HK-2 (cell line): ENCODE results near the gene PLXNB1.
"Not testable (repeated sequence)": the region's sequence is repeated elsewhere in the genome, so short reads cannot be mapped to it uniquely, and the experiment has no call there.

ENCODE experiments used
- DNase-seq: peaks from one replicate; pipeline ENCODE4 v3.0.0-alpha.2; 2018; ENCODE audit not compliant: unreplicated experiment

The PLXNB1 gene

DNA sequence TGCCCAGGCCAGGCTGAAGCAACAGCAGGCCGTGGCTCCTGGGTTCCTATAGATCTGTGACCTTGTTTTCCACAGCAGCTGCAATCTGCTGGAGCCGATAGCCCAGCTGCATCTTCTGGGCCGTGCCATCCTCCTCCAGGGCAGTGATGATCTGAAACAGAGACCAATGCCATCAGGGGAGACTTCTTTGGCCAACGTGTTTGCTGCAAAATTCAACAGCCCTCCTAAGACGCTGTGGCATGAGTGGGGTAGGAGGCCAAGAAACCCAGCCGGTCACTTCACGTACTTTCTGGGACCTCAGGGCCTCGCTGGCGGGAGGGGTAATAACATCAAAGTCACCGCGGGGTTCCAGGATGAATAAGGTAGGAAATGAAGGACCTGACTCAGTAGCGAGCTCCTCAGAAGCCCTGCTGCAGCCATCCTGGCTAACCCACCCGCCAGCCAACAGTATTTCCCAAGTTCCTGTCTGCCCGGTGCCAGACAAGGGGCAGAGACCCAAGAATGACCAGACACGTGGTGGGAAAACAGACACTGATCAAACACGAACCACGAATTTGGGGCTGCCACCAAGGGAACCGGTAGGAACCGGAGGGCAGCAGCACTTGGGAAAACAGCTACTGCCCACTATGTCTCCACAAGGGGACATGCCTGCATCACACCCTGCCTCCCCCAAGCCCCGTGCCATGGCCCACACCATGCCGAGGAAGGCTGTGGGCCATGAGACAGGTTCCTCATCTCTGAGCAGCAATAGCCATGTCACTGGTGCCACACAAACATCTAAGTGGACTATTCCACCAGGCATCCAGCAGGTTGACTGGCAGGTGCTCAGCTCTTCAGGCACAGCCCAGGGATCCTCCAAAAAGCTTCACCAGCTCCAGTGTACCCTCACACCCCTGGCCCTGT, 25.2 kb downstream of the PLXNB1 start:
- DNase-seq = no peak

DNA sequence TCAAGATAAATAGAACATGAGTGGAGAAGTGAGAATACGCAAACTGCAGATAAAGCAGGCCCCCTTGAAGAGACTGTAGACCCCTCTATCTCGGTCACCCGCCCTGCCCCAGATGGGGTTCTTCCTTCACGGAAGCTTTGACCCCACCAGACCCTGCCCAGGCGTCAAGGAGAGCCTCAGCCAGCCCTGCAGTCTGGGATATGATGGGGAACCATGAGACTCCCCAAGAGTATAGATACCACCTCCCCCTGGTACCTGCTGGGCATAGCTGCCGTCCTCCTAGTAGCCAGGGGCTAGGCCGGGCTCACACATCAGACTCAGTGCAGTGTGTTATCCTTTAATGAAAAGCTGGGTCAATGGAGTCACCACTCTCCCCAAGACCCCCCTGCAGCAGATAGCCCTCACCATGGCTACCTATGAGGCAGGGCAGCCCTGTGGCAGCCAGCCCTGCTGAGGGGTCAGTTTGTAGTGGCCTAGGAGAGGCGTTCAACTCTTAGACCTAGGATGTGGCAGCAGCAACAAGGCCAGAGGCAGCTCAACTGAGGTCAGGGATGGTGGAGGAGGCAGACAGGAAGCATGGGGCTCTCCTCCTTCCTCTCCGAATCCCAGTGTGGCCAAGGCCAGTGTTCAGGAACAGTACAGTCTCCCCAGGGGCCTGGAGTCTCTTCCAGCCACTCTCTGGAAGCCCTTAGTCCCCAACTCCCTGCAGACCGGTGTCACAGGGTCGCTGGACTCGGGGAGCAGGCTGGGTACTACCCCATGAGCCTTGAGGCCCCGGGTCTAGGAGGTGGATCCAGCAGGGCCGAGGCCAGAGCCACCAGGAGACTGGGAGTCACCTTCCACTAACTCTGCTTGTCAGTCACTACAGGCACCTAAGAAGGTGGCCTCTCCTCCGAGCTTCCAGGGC, 26.1 kb downstream of the PLXNB1 start:
- no peak for DNase-seq

DNA sequence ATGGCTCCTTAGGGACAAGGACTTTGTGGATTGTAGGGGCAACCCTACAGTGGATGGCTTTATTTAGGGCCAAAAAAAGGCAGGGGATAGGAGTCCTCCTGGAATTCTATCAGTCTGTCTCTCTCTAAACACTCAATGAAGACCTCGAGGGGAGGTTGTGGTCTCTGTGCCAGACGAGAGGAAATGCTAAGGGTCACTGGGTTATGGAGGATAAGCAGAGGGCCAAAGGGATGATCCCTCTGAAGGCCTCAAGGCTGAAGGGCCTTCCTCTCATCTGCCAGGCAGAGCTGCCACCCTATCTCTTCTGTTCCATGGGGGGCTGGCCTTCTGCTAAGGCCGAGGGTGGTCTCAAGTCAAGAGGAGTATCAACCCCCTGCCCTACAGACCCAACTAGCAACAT, 27.0 kb downstream of the PLXNB1 start:
- no peak for DNase-seq

DNA sequence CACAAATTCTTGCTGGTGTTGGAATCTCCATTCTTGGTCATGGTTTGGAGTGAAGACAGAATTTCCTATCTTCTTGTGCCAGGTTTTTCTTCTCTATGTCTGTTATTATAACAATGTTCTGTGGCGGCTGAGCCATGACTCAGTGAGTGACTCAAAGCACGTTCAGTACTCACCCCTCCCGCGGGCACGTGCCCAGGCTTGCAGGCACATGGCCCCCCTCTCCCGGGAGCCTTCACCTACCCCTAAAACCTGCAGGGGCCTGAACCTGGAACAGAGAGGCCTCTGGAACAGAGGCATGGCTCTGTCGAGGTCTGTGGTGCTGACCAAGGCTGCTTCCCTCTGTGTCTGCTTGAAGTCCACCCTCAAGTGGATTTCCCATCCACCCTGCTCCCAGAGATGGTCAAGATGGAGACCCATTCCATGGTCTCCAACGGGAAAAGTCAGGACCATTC, 27.6 kb downstream of the PLXNB1 start:
- DNase-seq = peak; percentile 42

DNA sequence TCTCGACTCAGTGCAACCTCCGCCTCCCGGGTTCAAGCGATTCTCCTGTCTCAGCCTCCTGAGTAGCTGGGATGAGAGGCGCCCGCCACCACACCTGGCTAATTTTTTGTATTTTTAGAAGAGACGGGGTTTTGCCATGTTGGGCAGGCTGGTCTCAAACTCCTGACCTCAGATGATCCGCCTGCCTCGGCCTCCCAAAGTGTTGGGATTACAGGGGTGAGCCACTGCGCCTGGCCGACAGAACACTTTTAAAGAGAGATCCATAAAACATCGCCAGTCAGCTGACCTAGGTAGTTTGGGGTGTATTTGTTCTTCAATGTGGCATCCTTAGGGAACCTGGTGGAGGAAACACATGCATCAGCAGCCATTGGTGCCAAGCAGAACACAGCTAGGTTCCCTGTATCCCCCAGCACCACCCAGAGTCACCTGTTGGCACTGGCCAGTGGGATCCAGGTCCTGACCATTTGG, 28.4 kb downstream of the PLXNB1 start:
- DNase-seq = not testable (repeated sequence)

DNA sequence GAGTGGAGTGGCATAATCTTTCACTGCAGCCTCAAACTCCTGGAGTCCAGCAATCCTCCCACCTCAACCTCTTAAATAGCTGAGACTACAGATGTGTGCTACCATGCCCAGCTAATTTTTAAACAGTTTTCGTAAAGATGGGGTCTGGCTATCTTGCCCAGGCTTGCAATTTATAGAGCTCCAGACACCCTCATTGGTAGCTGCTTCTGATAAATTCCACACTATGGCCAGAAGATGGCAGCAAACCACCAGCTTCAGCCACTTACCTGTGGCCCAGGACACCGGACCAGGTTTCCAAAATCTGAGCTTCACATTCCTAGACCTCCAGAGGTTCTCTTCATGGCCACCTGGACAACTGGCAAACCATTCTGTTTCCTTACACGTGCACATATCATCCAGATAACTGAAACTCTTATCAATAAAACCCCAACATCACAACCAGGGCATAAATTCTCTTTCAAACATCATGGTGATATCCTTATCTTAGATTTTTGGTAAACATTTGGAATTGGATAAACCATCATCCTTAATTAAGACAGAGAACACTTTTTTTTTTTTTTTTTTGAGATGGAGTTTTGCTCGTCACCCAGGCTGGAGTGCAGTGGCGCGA, 29.0 kb downstream of the PLXNB1 start:
- peak; percentile 44 for DNase-seq

DNA sequence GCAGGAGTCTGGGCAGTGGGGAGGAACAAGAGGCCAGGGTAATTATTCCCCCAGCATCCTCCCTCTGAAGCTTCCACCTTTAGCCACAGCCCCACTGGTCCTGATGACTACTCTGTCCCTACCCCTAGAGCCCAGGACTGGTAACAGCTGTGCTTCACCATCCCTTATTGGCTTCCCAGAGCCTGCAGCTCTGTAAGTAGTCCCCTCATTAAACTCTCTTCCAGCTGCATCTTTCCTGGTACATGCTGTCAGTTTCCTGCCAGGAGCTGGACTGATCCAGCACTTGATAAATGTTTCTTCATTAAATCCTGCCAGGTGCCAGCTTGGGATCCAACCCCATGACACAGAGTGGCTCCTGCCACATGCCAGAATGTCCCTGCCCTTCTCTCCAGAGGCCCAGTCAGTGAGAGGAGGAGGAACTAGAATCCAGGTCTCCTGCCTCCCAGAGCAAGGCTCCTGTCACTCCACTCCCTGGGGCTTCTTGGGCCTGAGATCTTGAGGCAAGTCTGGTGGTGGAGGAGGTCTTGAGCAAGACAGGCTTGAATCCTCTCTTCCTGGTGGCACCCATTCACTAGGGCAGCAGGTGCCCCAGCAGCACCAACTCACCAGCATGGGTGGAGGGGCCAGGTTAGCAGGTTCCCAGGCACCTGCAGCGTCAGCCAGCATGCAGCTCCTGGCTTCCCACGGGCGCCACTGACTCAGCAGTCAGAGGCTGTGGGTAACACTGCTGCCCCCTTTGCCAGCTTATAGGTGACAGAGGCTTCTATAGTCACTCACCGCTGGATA, 30.3 kb downstream of the PLXNB1 start:
- no peak for DNase-seq

DNA sequence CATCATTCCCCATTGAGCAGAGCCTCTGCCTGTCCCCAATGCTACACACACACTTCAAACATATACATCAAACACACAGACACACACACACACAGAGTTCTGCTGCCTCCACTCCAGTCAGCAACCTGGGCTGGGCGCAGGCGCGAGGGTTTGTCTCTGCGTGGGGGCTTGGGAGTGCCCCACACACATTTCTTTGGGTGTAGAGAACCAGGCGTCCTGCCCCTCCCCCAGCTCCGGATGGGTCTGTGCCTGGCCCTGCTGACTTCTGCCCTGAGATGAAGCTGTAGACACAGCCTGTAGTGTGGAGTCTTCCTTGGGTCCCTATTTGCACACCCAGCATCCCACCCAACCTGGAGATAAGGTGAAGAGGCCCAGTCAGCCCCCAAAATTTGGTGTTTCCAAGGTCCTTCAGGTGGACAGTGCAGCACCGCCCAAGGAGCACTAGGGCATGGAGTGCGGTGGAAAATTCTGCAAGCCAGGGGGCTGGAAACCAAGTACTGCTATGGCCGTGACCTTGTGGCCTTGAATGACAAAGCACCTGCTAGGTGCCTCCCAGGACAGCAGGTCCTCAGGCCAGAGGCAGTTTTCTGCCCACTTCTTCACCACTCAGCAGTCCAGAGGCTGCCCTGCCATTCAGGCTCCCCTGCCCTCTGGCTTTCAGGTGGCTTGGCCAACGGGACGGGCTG, 31.0 kb downstream of the PLXNB1 start:
- no peak for DNase-seq

DNA sequence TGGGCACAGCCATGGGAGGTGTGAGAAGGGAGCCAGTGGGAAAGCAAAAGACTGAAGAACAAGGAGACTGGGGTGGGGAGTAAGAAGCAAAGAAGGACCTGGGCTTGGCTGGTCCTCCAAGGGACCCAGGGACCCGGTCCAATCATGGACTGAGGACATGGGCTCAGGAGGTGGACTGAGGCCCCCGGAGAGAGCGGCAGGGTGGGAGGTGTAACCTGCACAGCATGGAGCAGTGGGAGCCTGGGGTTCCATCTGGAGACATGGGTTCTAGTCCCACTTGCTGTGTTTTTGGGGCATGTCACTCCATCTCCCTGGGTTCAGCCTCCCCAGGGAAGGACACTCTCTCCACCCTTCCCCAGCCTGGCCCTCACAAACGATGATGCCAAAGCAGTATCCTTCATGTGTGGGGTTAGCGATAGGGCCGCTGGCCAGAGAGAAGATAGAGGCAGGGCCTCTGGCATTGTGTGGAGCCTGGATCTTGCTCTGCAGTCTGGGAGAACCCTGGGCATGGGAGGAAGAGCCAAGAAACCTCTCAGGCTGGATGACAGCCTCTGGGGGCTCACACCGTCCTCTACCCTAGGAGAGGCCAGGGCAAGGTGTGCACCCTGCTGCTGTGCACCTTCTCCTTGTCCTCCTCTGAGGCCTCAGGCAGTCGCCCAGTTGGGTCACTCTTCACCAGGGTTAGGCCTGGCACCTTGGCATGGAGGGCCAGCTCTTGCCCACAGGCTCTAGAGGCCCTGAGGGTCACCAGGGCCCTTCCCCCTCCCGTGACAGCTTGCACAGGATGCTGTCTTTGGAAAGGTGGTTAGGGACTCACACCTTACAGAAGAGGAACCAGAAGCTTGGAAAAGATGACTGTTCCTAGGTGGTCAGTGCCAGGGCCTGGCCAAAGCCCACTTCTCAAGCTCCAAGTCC, 31.9 kb downstream of the PLXNB1 start:
- no peak for DNase-seq

DNA sequence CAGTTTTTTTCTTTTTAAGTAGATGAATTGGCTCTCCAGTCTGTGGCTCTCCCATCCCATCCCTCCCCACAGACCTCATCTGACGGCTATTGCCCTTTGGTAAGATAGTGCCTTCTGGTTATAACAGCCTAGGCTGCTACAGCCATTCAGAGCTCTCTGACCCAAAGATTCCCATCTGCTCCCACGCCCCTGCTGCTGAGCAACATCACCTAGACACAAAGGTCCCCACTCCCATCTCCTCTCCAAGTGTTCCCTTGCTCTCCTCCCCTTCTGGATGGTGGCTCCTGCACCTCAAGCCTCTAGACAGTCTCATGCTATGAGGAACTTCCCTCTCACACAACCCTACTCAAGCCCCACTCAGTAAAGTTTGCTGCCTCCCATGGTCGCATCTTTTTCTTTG, 34.2 kb downstream of the PLXNB1 start:
- DNase-seq = no peak

DNA sequence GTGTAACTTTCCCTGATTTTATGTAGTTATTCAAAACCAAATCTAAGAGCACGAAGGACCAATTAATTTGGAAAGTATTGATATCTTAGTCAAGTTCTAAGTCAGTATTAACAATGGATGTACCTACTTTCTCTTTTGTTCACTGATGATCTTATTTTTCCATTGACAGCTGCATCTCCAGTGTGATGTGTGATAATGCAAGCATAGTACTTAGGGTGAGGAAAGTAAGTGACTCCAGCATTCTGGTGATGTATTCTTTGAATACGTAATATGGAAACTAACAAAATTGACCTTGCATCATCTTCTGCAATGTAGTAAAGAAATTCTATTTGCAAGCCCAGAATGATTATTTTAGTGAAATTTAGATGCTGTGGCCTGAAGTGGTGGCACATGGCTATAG, 35.5 kb downstream of the PLXNB1 start:
- no peak for DNase-seq

DNA sequence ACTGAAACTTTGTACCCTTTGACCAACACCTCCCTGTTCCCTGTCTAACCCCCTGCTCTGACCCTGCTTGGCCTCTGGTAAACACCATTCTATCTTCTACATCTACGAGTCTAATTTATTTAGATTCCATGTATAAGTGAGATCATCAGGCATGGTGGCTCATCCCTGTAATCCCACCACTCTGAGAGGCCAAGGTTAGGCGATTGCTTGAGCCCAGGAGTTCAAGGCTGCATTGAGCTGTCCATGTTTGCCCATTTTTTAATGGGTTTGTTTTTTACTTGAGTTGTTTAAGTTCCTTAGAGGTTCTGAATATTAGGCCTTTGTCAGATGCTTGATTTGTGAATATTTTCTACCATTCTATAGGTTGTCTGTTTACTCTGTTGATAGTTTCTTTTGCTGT, 40.9 kb downstream of the PLXNB1 start:
- DNase-seq = no peak

DNA sequence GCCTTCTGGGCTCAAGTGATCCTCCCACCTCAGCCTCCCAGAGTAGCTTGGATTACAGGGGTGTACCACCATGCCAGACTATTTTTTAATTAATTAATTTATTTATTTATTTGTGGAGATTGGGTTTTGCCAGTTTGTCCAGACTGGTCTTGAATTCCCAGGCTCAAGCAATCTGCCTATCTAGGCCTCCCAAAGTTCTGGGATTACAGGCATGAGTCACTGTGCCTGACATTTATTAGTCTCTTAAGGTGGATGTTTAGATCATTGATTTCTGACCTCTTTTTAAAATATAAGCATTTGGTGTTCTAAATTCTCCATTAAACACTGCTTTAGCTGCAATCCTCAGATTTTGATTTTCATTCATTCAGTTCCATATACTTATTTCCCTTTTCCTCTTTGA, 42.3 kb downstream of the PLXNB1 start:
- no peak for DNase-seq

DNA sequence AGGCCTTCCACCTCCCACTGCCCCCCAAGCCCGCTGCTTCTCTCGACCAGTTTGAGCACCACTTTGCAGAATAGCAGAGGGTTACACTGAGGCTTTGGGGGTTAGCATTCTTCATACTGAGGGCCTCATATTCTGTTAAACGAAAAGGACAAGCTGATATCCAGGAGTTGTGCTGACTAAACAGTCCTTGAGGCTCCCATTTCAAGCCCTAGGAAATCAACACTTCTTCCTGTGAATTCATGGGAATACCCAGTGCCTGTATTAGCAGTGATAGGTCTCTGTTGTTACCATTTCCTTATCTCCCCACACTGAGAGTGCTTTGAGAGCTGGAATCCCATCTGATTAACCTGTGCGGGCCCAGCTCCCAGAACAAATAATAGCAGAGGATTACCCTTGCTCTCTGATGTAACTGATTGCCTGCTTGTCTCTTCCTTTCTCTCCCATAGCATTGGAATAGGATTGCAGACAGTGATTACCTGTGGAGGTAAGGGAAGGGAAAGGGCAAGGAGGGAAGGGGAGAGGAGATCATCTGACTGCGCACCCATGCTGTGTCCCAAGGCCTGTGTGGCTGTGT, 56.9 kb downstream of the PLXNB1 start:
- no peak for DNase-seq

DNA sequence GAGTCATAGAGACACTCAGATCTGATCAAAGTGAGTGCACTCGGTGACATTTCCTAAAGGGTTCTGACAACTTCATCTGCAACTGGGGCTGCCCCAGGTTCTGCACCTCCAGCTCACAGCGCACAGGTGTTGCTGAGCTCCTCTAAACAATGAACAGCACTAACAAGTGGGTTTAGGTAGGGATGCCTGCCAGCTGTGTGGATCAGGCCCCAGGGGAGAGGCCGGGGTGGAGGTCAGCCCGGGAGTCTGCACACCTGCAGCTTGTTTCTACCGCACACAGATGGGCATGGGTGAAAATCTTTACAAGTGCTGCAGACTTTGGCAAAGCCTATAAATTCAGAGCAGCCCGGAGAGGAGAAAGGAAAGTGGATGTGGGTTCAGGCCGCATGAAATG, 57.5 kb downstream of the PLXNB1 start:
- DNase-seq = no peak

DNA sequence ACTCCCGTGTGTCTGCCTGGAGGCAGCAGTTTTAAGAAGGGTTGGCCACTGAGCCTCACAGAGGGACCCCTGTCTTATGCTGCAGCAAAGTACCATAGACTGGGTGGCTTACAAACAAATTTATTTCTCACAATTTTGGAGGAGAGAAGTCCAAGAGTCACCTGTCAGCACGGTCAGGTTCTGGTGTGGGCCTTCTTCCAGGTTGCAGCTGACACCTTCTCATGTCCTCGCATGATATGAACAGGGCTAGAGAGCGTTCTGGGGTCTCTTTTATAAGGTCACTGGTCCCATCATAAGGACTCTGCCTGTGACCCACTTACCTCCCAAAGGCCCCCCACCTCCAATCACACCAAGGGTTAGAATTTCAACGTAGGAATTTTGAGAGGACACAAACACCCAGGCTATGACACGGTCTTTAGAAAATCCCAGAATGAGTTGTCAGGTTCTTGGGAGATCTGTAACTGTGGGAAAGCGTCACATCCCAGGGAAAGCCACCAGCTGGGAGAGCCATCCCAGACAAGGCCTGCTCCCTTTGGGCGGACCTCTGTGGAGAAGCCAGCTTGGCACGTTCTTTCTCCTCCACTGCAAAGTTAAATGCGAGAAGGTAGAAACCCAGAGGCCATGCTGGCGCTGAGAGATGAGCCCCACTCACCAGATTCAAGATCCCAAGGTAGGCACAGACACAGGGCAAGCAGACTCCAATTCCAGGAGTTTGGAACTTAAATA, 58.1 kb downstream of the PLXNB1 start, which contains the start of gene FBXW12:
Gene FBXW12 (plus strand): TSS at position 569 of the 726 bp plus-strand sequence. CDS start 549 bp downstream, outside the sequence.
- DNase-seq = no peak

DNA sequence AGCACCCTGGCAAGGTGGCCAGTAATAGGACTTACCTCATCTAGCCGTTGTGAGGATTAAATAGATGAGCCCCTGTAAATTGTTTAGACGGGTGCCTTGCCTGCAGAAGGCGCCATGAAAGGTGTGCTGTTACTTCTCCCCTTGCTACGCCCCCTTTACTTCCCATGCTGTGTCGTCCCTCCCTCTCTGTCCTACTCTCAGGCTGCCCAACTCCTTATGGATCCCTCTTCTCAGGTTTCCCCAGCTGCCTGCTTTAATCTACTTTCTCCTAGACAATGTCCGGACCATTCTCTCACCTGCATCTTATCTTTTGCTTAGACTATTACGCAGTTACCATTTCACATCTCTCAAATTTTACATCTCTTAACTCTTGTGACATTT, 59.6 kb downstream of the PLXNB1 start:
- no peak for DNase-seq

DNA sequence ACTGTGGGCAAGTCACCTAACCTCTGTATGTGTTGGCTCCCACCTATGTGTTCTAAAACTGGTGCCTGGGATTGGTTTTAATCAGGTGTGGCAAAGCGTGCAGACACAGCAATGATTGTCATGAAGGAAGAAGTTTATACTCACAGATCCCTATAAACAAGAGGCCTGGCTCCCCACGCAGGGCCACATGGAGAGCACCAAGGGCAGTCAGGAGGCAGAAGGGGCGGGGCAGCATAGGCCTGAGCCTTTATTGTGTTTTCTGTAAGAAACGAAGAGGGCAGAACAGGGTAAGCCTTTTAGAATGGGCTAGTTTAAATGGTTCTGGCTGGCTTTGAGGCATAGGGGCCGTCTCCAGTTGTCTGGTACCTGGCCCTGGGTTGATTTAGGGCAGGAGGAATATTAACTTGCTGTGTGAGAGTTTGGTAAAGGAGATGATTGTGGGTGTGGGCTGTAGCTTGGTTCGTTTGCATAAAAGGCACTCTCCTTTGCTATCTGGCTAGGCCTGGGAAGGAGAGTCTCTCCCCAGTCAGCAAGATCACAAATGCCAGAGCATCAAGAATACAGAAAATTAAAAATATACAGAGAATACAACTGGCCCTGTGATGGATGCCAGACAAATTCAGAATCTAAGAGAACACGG, 60.1 kb downstream of the PLXNB1 start:
- DNase-seq = no peak
